ENCODE results near the gene XPR1.
A peak's percentile ranks its signal among the peaks of the same experiment; 100 is the strongest.

The XPR1 gene

DNA sequence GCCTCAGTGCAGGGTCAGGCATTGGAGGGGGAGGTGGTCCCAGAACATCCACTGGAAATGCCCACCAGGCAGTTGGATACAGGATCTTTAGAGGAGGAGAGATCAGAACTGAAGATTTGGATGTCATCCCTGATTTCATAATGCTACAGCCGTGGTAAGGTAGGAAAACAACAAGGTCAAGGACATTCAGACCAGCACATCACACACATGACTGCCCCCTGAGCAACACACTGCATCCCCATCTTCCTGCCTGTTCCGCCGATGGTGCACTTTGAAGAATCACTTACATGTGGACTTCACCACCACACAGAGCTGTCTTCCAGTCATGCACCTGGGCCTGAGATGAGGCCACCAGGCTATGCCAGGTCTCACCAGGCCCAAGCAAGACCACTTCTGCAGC, 297.6 kb downstream of the XPR1 start:
- Mint-ChIP-seq H3K9me3 (no peaks in the 10 kb centered on the region), H3K4me3 (no peak overlapping the region), H3K27ac (peak overlapping the region in 1 of 2 donors; percentile 46), H3K27me3 (peaks cover 11% of the 10 kb centered on the region), H3K4me1 (peaks cover 10% of the 10 kb centered on the region)
- DNase-seq (no peak), ATAC-seq (no peak)

- peaks cover 17% of the 10 kb centered on the region for H3K4me1 Mint-ChIP-seq
- DNase-seq = no peak
- H3K27me3 Mint-ChIP-seq = peaks cover 2% of the 10 kb centered on the region
- no peak for ATAC-seq
- no peak overlapping the region for H3K27ac Mint-ChIP-seq
- no peaks in the 10 kb centered on the region for H3K9me3 Mint-ChIP-seq
- no peak overlapping the region for H3K4me3 Mint-ChIP-seq
Observed at GRCh38 chr1:180930687-180931086, 298.9 kb downstream of the XPR1 start.

GRCh38 chr1:180931529-180931928, 299.7 kb downstream of the XPR1 start:
- Mint-ChIP-seq H3K27ac (no peak overlapping the region), H3K9me3 (no peaks in the 10 kb centered on the region), H3K4me3 (no peak overlapping the region), H3K27me3 (no peaks in the 10 kb centered on the region), H3K4me1 (peaks cover 12% of the 10 kb centered on the region)
- DNase-seq = no peak
- ATAC-seq = no peak

- Mint-ChIP-seq H3K27me3 (no peaks in the 10 kb centered on the region), H3K4me1 (peaks cover 8% of the 10 kb centered on the region), H3K4me3 (no peak overlapping the region), H3K9me3 (no peaks in the 10 kb centered on the region), H3K27ac (no peak overlapping the region)
- ATAC-seq (no peak), DNase-seq (no peak)
Observed at GRCh38 chr1:180932378-180932777, 300.6 kb downstream of the XPR1 start.

GRCh38 chr1:180933141-180933540, 301.3 kb downstream of the XPR1 start:
- Mint-ChIP-seq H3K9me3 (no peaks in the 10 kb centered on the region), H3K27me3 (no peaks in the 10 kb centered on the region), H3K4me3 (no peak overlapping the region), H3K4me1 (peaks cover 16% of the 10 kb centered on the region), H3K27ac (no peak overlapping the region)
- DNase-seq (no peak), ATAC-seq (no peak)

DNA sequence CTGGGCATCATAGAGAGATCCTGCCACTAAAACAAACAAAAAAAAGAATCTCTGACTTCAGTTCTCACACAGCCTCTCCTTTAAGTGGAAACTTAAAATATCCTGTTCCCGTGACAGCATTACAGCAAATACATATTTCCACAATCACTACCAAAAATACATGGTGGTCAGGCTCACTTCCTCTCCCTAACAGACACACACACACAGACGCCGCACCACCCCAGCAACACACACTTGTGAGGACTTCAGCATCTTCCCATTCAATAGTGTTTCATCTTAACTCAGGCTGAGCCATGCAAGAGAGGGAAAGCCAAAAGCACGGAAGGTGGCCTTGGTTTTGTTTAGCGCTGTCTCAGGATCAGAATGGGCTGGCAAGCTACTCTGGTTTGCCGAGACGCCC, 302.7 kb downstream of the XPR1 start:
- Mint-ChIP-seq H3K9me3 (no peaks in the 10 kb centered on the region), H3K27ac (no peak overlapping the region), H3K4me3 (no peak overlapping the region), H3K27me3 (no peaks in the 10 kb centered on the region), H3K4me1 (peaks cover 20% of the 10 kb centered on the region)
- ATAC-seq (no peak), DNase-seq (no peak)

DNA sequence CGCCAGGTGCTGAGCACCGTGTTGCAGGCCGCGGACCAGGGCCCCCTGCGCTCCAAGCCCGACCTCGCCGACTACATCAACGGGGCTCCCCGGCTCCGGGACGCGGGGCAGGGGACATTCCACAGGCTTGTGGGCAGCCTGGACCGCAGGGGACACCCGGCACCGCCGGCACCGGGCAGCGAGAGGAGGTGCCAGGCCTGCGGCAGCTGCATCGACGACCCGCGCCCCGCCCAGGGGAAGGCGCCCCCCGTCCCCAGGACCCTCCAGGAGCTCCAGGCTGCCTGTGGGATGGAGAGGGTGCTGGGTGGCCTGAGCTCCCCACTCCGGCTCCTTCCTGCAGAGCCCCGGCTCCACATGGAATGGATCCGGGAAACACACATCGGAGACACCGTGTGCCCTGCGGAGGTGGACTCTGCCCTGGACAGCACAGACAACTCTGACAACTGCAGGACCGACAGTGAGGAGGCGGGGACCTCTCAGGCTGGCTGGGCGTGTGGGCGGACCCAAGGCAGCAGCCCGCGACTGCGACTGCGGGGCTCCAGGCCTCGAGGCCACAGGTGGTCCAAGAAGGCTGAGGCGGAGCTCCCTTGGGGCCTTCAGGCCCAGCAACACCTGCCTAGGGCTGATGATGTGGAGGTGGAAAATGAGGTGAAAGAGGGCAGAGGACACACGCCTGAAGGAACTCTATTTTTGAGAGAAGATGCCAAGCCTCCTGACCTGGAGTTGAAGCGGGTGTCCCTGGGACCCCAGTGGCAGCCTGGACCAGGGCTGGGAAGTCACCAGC, 303.7 kb downstream of the XPR1 start:
- Mint-ChIP-seq H3K27ac (no peak overlapping the region), H3K4me1 (peaks cover 20% of the 10 kb centered on the region), H3K9me3 (no peaks in the 10 kb centered on the region), H3K4me3 (no peak overlapping the region), H3K27me3 (no peaks in the 10 kb centered on the region)
- peak; percentile 7 for ATAC-seq
- DNase-seq = no peak

- ATAC-seq (no peak), DNase-seq (no peak)
- no peak overlapping the region for H3K4me3 Mint-ChIP-seq
- no peaks in the 10 kb centered on the region for H3K9me3 Mint-ChIP-seq
- no peak overlapping the region for H3K27ac Mint-ChIP-seq
- peaks cover 20% of the 10 kb centered on the region for H3K4me1 Mint-ChIP-seq
- H3K27me3 Mint-ChIP-seq = no peaks in the 10 kb centered on the region
Observed at GRCh38 chr1:180936110-180937011, 304.5 kb downstream of the XPR1 start.

GRCh38 chr1:180937012-180937372, 305.2 kb downstream of the XPR1 start:
- H3K9me3 Mint-ChIP-seq = no peaks in the 10 kb centered on the region
- ATAC-seq (no peak), DNase-seq (no peak)
- H3K4me1 Mint-ChIP-seq = peaks cover 20% of the 10 kb centered on the region
- H3K27ac Mint-ChIP-seq = no peak overlapping the region
- H3K4me3 Mint-ChIP-seq = no peak overlapping the region
- H3K27me3 Mint-ChIP-seq = no peaks in the 10 kb centered on the region

DNA sequence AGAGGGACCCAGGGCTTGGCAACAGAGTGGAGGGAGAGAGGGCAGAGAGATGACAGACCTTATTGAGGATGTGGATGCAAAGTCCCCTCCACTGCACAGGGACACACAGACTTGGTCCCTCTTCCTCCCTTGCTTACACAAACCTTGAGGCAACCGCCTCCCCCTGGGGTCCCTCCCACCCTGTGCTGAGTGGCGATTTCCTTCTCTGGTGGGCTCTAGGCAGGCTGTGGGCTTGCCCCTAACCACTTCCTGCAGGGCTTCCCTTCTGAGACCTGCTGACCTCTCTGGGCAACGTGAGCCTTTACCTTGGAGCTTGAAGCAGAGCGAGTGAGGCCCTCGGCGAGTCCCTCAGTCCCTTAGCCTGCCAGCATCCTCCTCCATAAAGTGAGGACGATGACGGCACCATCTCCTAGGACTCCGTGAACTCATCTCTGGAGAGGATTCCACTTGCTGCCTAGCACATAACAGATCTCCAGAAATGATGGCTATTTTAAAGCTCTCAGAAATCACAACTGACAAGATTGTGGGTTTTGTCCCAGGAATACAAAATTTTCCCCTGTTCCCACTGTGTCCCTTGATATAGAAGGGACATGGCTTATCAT, 305.9 kb downstream of the XPR1 start:
- no peak for ATAC-seq

GRCh38 chr1:180939073-180939710, 307.4 kb downstream of the XPR1 start:
- H3K27ac Mint-ChIP-seq = peak overlapping the region in 1 of 2 donors; percentile 53
- H3K9me3 Mint-ChIP-seq = no peaks in the 10 kb centered on the region
- H3K27me3 Mint-ChIP-seq = no peaks in the 10 kb centered on the region
- H3K4me3 Mint-ChIP-seq = no peak overlapping the region
- ATAC-seq = peak; percentile 8
- DNase-seq = no peak
- H3K4me1 Mint-ChIP-seq = peaks cover 20% of the 10 kb centered on the region

More for the DNA sequence above, 305.9 kb downstream of the XPR1 start:
- Mint-ChIP-seq H3K4me1 (peaks cover 20% of the 10 kb centered on the region), H3K4me3 (no peak overlapping the region), H3K27ac (peak overlapping the region; percentile 29 to 36), H3K9me3 (no peaks in the 10 kb centered on the region), H3K27me3 (no peaks in the 10 kb centered on the region)
- no peak for DNase-seq

GRCh38 chr1:180939711-180940103, 307.9 kb downstream of the XPR1 start:
- no peak for ATAC-seq
- H3K27ac Mint-ChIP-seq = peak overlapping the region in 1 of 2 donors; percentile 53

More at GRCh38 chr1:180939711-180940103, 307.9 kb downstream of the XPR1 start:
- no peaks in the 10 kb centered on the region for H3K27me3 Mint-ChIP-seq
- peaks cover 15% of the 10 kb centered on the region for H3K4me1 Mint-ChIP-seq
- no peak for DNase-seq
- no peaks in the 10 kb centered on the region for H3K9me3 Mint-ChIP-seq
- H3K4me3 Mint-ChIP-seq = no peak overlapping the region

Measured in stimulated activated naive CD8-positive, alpha-beta T cell treated with anti-CD3 and anti-CD28 coated beads, Interleukin-15, amount 100 ng/mL, for 72 hours (primary cell).